HepG2 (cell line): ENCODE results near the gene CRLF1.

Experiments used
- CBX5 ChIP-seq: sonication (generic); formaldehyde crosslinking; IDR thresholded peaks from 2 replicates; pipeline ENCODE4 v1.4.0; 2020; ENCODE audit warnings: missing genetic modification reagents, borderline replicate concordance
- E2F1 ChIP-seq: sonication (generic); formaldehyde crosslinking; IDR thresholded peaks from 2 replicates; pipeline ENCODE4 v1.5.0; 2020; ENCODE audit warnings: missing genetic modification reagents
- GLMP ChIP-seq: sonication (generic); formaldehyde crosslinking; IDR thresholded peaks from 2 replicates; pipeline ENCODE4 v1.9.0; 2021; ENCODE audit warnings: missing genetic modification reagents, mild to moderate bottlenecking, borderline replicate concordance
- MNT ChIP-seq: fragments of 450-650 bp; IDR thresholded peaks from 2 replicates; pipeline ENCODE4 v1.6.1; 2016
- NFIC ChIP-seq: IDR thresholded peaks from 2 replicates; pipeline ENCODE4 v1.6.1; 2012; ENCODE audit warnings: mild to moderate bottlenecking, low read length, inconsistent platforms
- PCBP1 ChIP-seq: fragments of 200-400 bp; formaldehyde crosslinking; IDR thresholded peaks from 2 replicates; pipeline ENCODE4 v1.6.1; 2017; ENCODE audit warnings: mild to moderate bottlenecking, low read depth, low read length, borderline replicate concordance
- POLR2AphosphoS2 ChIP-seq: IDR thresholded peaks from 2 replicates; pipeline ENCODE4 v1.6.1; 2011; ENCODE audit warnings: low read depth, low read length, improper control_type of control experiment
- SETDB1 ChIP-seq: sonication (generic); formaldehyde crosslinking; IDR thresholded peaks from 2 replicates; pipeline ENCODE4 v1.5.1; 2020; ENCODE audit warnings: missing genetic modification reagents, mild to moderate bottlenecking, borderline replicate concordance
- ZBTB4 ChIP-seq: sonication (generic); formaldehyde crosslinking; IDR thresholded peaks from 2 replicates; pipeline ENCODE4 v1.4.0; 2020; ENCODE audit warnings: missing genetic modification reagents, mild to moderate bottlenecking, borderline replicate concordance
- TF ChIP-seq, protein P1 (sequence below): sonication (generic); formaldehyde crosslinking; IDR thresholded peaks from 2 replicates; pipeline ENCODE4 v1.4.0; 2020; ENCODE audit warnings: missing genetic modification reagents; ENCODE audit errors: not compliant biosample characterization
- TF ChIP-seq, protein P2 (sequence below): sonication (generic); formaldehyde crosslinking; conservative IDR thresholded peaks from 2 replicates; pipeline ENCODE4 v1.4.0; 2020; ENCODE audit warnings: missing genetic modification reagents
- TF ChIP-seq, protein P3 (sequence below): sonication (generic); formaldehyde crosslinking; IDR thresholded peaks from 2 replicates; pipeline ENCODE4 v1.4.0; 2020; ENCODE audit warnings: missing genetic modification reagents, mild to moderate bottlenecking, borderline replicate concordance

GRCh38 chr19:18605546-18606280 lies 886 bp downstream of the CRLF1 start:
- TF ChIP-seq, protein P1, sequence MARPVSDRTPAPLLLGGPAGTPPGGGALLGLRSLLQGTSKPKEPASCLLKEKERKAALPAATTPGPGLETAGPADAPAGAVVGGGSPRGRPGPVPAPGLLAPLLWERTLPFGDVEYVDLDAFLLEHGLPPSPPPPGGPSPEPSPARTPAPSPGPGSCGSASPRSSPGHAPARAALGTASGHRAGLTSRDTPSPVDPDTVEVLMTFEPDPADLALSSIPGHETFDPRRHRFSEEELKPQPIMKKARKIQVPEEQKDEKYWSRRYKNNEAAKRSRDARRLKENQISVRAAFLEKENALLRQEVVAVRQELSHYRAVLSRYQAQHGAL (CRISPR knock-in tag) = no peak
- no peak for TF ChIP-seq SETDB1
- TF ChIP-seq CBX5 (CRISPR knock-in tag) = no peak
- no peak for TF ChIP-seq POLR2AphosphoS2
- TF ChIP-seq NFIC = no peak
- TF ChIP-seq ZBTB4 (CRISPR knock-in tag) = no peak
- TF ChIP-seq PCBP1 = no peak
- TF ChIP-seq, protein P2, sequence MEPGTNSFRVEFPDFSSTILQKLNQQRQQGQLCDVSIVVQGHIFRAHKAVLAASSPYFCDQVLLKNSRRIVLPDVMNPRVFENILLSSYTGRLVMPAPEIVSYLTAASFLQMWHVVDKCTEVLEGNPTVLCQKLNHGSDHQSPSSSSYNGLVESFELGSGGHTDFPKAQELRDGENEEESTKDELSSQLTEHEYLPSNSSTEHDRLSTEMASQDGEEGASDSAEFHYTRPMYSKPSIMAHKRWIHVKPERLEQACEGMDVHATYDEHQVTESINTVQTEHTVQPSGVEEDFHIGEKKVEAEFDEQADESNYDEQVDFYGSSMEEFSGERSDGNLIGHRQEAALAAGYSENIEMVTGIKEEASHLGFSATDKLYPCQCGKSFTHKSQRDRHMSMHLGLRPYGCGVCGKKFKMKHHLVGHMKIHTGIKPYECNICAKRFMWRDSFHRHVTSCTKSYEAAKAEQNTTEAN (CRISPR knock-in tag) = no peak
- TF ChIP-seq GLMP (CRISPR knock-in tag) = no peak
- no peak for TF ChIP-seq E2F1
- TF ChIP-seq, protein P3, sequence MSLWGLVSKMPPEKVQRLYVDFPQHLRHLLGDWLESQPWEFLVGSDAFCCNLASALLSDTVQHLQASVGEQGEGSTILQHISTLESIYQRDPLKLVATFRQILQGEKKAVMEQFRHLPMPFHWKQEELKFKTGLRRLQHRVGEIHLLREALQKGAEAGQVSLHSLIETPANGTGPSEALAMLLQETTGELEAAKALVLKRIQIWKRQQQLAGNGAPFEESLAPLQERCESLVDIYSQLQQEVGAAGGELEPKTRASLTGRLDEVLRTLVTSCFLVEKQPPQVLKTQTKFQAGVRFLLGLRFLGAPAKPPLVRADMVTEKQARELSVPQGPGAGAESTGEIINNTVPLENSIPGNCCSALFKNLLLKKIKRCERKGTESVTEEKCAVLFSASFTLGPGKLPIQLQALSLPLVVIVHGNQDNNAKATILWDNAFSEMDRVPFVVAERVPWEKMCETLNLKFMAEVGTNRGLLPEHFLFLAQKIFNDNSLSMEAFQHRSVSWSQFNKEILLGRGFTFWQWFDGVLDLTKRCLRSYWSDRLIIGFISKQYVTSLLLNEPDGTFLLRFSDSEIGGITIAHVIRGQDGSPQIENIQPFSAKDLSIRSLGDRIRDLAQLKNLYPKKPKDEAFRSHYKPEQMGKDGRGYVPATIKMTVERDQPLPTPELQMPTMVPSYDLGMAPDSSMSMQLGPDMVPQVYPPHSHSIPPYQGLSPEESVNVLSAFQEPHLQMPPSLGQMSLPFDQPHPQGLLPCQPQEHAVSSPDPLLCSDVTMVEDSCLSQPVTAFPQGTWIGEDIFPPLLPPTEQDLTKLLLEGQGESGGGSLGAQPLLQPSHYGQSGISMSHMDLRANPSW = no peak
- no peak for TF ChIP-seq MNT
